ENCODE measurements around the gene CNOT8. TPM values are rescaled to one million over a fixed set of nuclear protein-coding genes. Genes with fewer than 3 reads are reported as not detected.
"Not testable (repeated sequence)": the region's sequence is repeated elsewhere in the genome, so short reads cannot be mapped to it uniquely, and the experiment has no call there.

CNOT8 gene
- total RNA-seq (2014; rRNA removed; shearing (Covaris generic)) = 57.9 and 61.4 TPM in 2 replicates

- DNase-seq (ENCODE audit: low spot score) = peak; percentile 94
Observed at GRCh38 chr5:154858297-154858971, at the start of gene CNOT8. Gene CNOT8, plus strand, starts transcription at chr5:154858627. Its CDS starts 4,652 bp downstream, at chr5:154863279.

GRCh38 chr5:154811239-154811638 lies 47.2 kb upstream of the CNOT8 start:
- DNase-seq (ENCODE audit: low spot score) = no peak

DNA sequence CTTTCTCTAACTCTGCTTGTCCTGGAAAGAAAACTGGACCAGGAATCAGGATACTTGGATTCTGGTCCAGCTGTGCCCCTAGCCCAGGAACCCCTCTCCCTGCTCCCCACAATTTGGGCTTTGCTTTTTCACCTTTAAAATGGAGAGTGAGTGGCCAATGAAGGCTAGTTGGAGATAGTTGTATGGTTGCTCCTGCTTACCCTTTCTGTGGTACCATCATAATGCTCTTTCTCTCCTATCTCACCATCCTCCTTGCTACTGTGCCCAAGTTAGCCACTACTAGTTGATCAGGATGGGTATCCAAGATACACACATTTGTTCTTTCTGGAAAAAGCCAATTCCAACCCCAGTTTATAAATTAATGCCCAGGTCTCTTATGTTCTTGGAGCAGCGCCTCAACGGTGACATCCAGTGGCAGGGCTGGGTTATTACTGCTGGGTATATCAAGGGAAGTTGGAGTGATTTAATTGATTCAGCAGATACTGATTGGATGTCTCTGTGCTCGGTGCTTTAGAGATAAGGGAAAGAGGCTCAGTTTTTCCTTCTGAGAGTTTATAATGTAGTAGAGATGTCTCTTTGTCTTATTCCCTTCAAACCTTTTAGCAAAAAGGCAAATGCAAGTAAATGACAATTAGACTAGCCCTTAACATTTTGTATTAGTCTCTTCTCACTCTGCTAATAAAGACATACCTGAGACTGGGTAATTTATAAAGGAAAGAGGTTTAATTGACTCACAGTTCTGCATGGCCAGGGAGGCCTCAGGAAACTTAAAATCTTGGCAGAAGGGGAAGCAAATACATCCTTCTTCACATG lies 46.6 kb upstream of the CNOT8 start:
- DNase-seq (ENCODE audit: low spot score) = peak; percentile 40

- DNase-seq (ENCODE audit: low spot score) = no peak
Observed at GRCh38 chr5:154813158-154813557, 45.3 kb upstream of the CNOT8 start.

GRCh38 chr5:154813736-154814135 lies 44.7 kb upstream of the CNOT8 start:
- DNase-seq (ENCODE audit: low spot score) = no peak

- DNase-seq (ENCODE audit: low spot score) = no peak
Observed at GRCh38 chr5:154815025-154815424, 43.4 kb upstream of the CNOT8 start.

DNA sequence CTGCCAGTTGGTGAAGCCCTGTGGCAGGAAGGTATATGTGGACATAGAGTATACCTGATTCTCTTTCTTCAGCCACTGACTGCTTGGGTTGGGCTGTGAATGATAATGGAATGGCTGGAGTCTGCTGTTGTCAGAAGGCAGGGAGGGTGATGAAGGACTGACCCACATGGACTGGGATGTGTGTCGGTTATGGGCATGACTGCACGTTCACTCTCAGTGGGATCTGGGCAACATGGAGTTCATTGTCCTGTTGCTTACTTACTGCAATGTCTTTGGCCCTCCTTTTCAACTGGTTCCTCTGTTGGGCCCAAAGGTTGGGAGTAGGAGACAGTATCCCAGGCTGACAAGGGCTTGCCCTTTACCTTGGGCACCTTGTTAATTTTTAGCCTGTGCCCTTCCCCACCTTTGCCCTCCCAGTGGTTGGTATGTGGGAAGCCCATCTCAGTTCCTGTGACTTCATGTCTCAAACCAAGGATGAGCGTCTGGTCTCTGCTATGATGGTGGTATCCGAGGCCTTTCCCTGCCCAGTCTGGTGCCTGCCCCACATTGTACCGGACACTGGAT lies 42.7 kb upstream of the CNOT8 start:
- DNase-seq (ENCODE audit: low spot score) = no peak

GRCh38 chr5:154816891-154817492 lies 41.4 kb upstream of the CNOT8 start:
- no peak for DNase-seq (ENCODE audit: low spot score)

DNA sequence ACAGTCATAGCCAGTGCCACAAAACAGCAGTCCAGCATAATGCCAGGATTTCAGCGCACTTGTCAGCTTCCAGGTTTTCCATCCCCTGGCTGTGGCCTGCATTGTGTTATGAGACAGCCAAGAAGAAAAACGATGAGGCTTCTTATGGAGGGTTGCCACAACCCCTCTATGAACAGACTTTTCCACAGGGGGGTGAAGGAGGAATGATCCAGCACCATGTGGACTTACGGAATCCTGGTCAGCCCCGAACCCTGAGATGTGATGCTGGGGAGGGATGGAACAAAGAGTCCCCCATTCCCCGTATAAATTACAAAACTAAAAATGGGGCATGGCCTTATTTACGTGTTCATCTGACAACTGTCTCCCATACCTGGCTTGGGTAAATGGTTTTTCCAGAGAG lies 40.6 kb upstream of the CNOT8 start:
- no peak for DNase-seq (ENCODE audit: low spot score)

DNA sequence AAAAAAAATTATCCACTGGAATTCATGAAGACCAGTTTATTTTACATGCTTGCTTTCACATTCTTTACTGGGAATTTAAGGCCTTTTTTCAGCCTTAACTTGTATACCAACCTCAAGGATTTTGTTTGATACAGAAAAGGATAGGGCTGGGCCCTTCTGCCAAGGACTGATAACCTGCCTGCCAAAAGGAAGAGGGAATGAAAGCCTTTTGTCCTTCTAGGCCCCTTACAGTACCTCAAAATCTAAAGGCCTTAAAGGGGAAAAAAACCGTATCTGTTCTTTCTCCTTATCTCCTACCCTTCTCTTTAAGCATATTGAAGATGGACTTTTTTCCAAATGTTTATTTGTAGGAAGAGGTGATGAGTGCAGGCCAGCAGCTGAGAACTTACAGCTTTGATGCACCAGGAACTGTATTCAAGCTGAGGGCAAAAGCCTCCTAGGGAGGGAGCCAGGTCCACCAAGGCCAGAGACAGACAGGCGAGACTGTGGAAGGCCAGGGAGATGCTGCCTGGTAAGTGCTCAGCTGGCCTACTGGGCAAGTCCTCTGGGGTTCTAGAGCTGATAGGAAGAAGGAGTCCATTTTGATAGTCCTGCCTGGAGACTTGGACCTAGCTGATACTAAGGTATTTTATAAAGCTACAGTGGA lies 39.8 kb upstream of the CNOT8 start:
- no peak for DNase-seq (ENCODE audit: low spot score)

DNA sequence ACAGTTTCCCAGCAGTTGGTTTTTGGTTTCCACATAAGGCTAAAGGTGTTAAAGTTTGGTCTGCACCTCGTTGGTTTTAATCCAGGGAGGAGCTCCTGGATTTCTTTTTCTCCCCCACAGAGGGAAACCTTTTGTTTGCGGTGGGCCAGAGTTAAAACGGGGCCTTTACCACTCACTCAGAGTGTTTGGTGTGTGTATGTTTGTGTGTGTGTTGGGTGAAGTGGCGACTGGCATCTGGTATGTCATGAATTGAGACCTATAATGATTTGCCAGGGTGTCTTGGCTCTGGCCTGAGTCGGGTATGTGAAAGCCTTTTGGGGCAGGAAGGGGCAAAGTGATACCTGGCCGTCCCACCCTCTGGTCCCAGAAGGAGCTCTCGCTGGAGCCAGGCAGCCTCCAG lies 38.9 kb upstream of the CNOT8 start:
- no peak for DNase-seq (ENCODE audit: low spot score)

- no peak for DNase-seq (ENCODE audit: low spot score)
Observed at GRCh38 chr5:154820383-154820782, 38.0 kb upstream of the CNOT8 start.

- not testable (repeated sequence) for DNase-seq (ENCODE audit: low spot score)
Observed at GRCh38 chr5:154822896-154823295, 35.5 kb upstream of the CNOT8 start.

DNA sequence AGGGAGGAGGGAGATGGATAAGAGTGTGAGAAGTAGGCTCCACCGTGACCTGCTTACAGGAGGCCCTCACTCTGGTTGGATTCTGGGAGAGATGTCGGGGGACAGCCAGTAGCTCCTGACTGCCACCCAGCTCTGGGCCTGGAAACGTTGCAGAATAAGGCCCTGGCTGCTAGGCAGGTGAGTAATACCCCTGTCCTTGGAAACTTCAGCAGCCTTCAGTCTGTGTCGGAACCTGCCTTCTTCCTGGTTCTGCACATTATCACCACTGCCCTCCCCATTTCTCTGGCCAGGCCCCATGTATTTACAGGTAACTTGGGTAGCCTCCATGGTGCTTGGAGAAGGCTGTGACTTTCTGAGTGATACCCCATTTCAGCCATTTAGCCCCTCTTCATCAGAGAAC lies 34.8 kb upstream of the CNOT8 start:
- DNase-seq (ENCODE audit: low spot score) = no peak

DNA sequence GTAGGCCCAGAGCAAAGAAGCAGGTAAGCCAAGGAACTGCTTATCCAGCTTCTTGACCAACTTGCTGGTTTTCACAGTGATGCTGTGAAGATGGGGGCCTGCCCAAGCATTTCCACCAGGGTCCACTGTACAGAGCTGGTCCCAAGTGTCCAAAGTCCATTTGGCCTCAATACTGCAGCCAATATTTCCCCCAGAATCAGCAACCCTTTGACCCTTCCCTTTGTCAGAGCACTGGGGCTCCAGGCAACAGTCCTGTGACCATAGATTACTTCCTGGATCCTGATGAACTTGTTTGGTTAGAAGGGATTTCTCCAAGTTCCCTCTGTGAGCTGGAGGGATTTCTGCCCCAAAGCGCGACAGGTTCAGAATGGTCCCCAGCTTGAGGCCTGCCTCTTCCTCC lies 34.4 kb upstream of the CNOT8 start:
- no peak for DNase-seq (ENCODE audit: low spot score)

DNA sequence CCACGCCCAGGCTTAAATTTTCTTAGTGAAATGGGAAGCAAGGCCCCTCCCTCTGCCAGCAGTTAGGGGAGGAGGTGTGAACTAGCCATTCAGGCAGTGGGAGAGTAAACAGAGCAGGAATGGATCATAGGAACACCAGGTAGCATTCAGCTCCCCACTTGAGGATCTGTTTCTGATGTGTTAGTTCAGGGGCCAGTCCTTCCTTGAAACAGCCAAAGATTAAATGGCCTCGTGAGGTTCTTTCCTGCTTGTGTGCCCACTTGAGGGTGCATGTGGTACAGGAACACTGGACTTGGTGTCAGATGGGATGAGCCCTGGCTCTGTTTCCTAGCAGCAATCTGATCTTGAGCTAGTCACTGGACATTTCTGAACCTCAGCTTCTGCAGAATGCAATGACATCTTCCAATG lies 29.2 kb upstream of the CNOT8 start:
- DNase-seq (ENCODE audit: low spot score) = no peak

GRCh38 chr5:154829589-154830218 lies 28.7 kb upstream of the CNOT8 start:
- DNase-seq (ENCODE audit: low spot score) = no peak

DNA sequence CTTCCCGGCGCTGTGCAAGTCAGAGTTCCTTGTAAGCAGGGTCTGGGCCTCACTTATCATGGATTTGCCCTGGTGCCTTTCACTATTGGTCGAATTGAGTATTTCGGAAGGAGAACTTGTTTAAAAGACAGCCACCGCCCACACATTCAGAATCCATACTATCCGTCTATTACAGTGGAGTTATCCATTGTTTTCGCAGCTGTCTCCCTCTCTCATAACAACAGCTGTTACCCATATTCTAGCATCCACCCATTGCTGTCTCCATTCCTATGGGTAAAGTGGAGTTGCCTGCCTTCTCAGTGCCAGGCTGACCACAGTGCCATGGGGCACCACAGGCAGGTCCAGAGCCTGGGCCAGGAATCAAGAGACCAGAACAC lies 28.2 kb upstream of the CNOT8 start:
- no peak for DNase-seq (ENCODE audit: low spot score)

- no peak for DNase-seq (ENCODE audit: low spot score)
Observed at GRCh38 chr5:154830596-154830995, 27.8 kb upstream of the CNOT8 start.

DNA sequence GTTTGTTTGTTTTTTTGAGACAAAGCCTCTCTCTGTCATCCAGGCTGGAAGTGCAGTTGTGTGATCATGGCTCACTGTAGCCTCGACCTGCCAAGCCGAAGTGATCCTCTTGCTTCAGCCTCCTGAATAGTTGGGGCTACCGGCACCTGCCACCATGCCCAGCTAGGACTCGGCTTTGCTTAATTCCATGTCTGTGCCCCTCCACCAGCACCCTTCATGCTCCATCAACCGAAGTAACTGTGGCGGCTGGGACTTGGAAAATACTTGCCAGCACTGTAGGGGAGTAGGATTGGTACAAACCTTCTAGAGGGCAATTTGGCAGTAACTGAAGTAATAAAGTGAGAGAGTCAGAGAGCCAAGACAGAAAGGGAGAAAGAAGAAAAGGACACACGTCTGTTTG lies 27.0 kb upstream of the CNOT8 start:
- no peak for DNase-seq (ENCODE audit: low spot score)

DNA sequence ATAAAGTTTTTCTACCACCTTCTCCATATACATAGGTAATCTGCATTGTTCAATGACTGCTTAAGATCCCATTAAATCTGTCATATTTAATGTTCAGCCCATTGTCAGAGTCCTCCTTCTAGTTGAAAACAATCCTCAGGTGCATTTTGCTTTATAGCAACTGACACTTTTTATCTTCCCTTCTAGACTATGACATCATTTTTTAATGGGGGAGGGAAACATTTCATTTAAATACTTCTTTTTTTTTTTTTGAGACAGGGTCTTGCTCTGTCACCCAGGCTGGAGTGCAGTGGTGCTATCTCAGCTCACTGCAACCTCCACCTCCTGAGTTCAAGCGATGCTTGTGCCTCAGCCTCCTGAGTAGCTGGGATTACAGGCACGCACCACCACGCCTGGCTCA lies 25.6 kb upstream of the CNOT8 start:
- not testable (repeated sequence) for DNase-seq (ENCODE audit: low spot score)

DNA sequence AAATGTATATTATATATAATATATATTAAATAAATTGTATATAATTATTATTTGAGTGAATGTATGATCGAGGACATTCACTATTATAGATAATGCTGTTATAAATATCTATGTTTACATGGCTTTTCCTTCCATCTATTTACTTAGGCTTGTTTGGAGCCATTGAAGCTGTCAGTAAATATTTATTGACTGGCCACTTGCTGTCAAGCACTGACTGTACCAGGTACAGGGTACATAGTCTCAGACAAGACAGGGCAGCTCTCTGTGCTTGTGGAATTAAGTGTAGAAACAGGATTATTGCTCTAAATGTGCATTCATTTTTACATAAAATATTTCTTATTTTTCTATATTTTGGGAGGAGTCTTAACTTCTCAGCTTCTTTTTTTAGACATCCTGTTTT lies 24.4 kb upstream of the CNOT8 start:
- DNase-seq (ENCODE audit: low spot score) = no peak
